DOHH2 (cell line): ENCODE measurements around the gene SEPTIN8.

ENCODE experiments used
- EZH2phosphoT487 ChIP-seq: fragments of 200-600 bp; sonication (generic); IDR thresholded peaks from 2 replicates; pipeline ENCODE4 v1.6.1; 2017; ENCODE audit warnings: borderline replicate concordance, mild to moderate bottlenecking, antibody characterized with exemption, low read length, moderate library complexity, mixed read lengths
- TF ChIP-seq, protein P1 (sequence below): fragments of 200-600 bp; sonication (generic); IDR thresholded peaks from one replicate; pipeline ENCODE4 v1.5.1; 2014; ENCODE audit warnings: antibody characterized with exemption, mild to moderate bottlenecking, low read depth, low read length; ENCODE audit not compliant: poor library complexity, severe bottlenecking

DNA sequence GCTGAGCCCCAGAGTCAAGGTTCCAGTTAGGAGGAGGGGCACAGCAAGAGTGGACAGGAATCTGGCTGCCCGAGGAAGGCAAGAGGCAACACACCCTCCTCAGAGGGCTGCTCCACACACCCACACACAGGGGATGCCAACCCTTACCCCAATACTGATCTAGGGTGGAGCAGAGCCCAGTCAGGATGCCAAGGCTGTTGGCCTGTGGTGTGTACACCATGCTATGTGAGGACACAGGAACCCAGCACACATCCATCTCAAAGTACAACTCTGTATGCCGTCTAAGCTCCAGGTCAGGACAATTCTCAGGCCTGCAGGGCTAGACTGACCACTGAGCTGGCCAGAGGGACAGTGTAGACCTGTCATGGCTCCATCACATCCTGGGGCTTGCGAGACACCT lies 2.6 kb downstream of the SEPTIN8 start:
- TF ChIP-seq, protein P1, sequence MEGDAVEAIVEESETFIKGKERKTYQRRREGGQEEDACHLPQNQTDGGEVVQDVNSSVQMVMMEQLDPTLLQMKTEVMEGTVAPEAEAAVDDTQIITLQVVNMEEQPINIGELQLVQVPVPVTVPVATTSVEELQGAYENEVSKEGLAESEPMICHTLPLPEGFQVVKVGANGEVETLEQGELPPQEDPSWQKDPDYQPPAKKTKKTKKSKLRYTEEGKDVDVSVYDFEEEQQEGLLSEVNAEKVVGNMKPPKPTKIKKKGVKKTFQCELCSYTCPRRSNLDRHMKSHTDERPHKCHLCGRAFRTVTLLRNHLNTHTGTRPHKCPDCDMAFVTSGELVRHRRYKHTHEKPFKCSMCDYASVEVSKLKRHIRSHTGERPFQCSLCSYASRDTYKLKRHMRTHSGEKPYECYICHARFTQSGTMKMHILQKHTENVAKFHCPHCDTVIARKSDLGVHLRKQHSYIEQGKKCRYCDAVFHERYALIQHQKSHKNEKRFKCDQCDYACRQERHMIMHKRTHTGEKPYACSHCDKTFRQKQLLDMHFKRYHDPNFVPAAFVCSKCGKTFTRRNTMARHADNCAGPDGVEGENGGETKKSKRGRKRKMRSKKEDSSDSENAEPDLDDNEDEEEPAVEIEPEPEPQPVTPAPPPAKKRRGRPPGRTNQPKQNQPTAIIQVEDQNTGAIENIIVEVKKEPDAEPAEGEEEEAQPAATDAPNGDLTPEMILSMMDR, result no peak
- TF ChIP-seq EZH2phosphoT487, result no peak
